Activated T-helper 1 cell treated with anti-CD3 and anti-CD28 coated beads, Interleukin-12 subunit alpha, Interleukin-12 subunit beta, Interleukin-2, Interleukin-4 antibody, amounts not matched to agents 30 ng/mL and 10 ng/mL and 1 ng/mL, durations not matched to agents 14 hours and 24 hours and 36 hours (primary cell): Measurements from ENCODE around the gene AK9. TPM values are rescaled to one million over a fixed set of nuclear protein-coding genes. Genes with fewer than 3 reads are reported as not detected.
A peak's percentile ranks its signal among the peaks of the same experiment; 100 is the strongest.

Experiments
- DNase-seq: peaks from one replicate; pipeline ENCODE4 v3.0.0; 2021; ENCODE audit warnings: low spot score
- H3K27ac Mint-ChIP-seq: one replicate; pipeline ENCODE4 v1.8.0; 2021; ENCODE audit warnings: mild to moderate bottlenecking, mixed read lengths
- H3K27me3 Mint-ChIP-seq: one replicate; pipeline ENCODE4 v1.8.0; 2022; ENCODE audit warnings: mild to moderate bottlenecking, moderate library complexity, mixed read lengths; ENCODE audit not compliant: insufficient read depth
- H3K36me3 Mint-ChIP-seq: one replicate; pipeline ENCODE4 v1.8.0; 2021; ENCODE audit warnings: low read depth, mixed read lengths
- H3K4me1 Mint-ChIP-seq: one replicate; pipeline ENCODE4 v1.8.0; 2021; ENCODE audit warnings: low read depth, mixed read lengths
- H3K4me3 Mint-ChIP-seq: one replicate; pipeline ENCODE4 v1.8.0; 2021; ENCODE audit warnings: mild to moderate bottlenecking, moderate library complexity, mixed read lengths
- H3K9me3 Mint-ChIP-seq: one replicate; pipeline ENCODE4 v1.8.0; 2021; ENCODE audit warnings: mixed read lengths
- intact Hi-C: fragments of 100-400 bp; cut with micrococcal nuclease; formaldehyde crosslinking; loops from one replicate; pipeline ENCODE4 v1.15.1; 2024
- total RNA-seq: library from RNA; stranded (reverse); gene quantifications from 2 replicates; pipeline ENCODE4 v1.2.3, GENCODE V29; 2022

AK9 gene
- total RNA-seq, 1 donor from 2014 or later = 2.8 TPM

DNA sequence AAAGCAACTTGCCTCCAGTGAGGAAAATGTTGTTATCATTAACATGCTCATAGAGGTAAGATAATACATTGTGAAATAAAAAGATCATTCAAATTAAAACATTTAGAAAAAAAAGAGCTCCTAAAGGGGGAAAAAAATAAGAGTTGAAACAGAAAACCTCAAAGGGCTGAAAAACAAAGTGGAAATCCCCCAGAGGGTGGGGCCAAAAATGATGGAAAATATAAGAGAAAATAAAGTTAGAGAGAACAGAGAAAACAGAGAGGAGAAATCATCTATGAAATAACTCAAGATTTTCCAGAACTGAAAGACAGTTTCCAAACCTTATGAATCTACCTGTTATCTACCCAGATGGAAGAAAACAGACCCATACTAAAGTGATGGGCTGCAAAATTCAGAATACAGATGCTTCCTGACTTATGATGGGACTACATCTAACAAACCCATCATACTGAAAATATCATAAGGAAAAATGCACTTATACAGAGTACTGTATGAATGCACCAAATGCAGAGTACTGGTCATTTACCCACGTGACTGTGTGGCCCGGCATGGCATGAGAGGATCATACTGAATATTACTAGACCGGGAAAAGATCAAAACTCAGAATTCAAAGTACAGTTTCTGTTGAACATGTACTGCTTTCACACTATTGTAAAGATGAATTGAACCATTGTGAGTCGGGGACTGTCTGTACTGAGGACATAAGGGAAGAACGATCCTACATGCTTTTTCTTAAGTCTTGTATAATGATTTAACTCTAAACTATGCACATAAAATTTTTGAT is 212.0 kb downstream of the AK9 start:
- Mint-ChIP-seq H3K4me3 (peak overlapping the region; percentile 83), H3K27ac (peak overlapping the region; percentile 86), H3K27me3 (no peaks in the 10 kb centered on the region), H3K9me3 (no peaks in the 10 kb centered on the region), H3K36me3 (peaks cover 62% of the 10 kb centered on the region), H3K4me1 (peaks cover 72% of the 10 kb centered on the region)
- intact Hi-C loops = loop anchor here (1.0 to 2.0 kb wide), 3 partner anchors 21 to 106 kb away; partner anchors contain the start of genes PPIL6 and SMPD2
- no peak for DNase-seq

- Mint-ChIP-seq H3K27me3 (no peaks in the 10 kb centered on the region), H3K27ac (peak overlapping the region; percentile 86), H3K9me3 (no peaks in the 10 kb centered on the region), H3K36me3 (peaks cover 66% of the 10 kb centered on the region), H3K4me1 (peaks cover 71% of the 10 kb centered on the region), H3K4me3 (peak overlapping the region; percentile 83)
- intact Hi-C loops = loop anchor here (2.0 kb wide), 1 partner anchor 106 kb away; no protein-coding TSS in a partner anchor
- DNase-seq = no peak
Observed at GRCh38 chr6:109478222-109478805, 212.7 kb downstream of the AK9 start.

DNA sequence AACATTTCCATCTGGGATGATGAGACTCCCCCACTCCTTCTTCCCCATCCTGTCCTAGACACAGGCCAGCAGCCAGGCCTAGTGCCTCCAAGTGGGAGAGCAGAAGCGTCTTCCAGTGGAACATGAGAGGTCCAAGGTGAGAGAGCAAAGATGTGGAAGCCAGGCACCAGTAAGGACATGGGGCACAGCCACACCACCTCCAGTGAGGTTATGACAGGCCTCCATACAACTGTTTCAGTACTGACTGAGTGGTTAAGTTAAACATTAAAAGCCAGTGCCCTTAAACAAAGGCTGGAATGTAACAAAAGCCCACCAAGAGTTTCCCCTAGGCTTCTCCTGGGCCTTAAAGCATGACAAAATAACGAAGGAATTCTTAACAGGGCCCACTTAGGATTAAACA is 213.3 kb downstream of the AK9 start:
- H3K9me3 Mint-ChIP-seq = no peaks in the 10 kb centered on the region
- intact Hi-C loops = loop anchor here (2.0 kb wide), 1 partner anchor 105 kb away; no protein-coding TSS in a partner anchor
- H3K27ac Mint-ChIP-seq = peak overlapping the region; percentile 87
- H3K36me3 Mint-ChIP-seq = peaks cover 71% of the 10 kb centered on the region
- no peak for DNase-seq
- peaks cover 77% of the 10 kb centered on the region for H3K4me1 Mint-ChIP-seq
- H3K4me3 Mint-ChIP-seq = peak overlapping the region; percentile 83
- no peaks in the 10 kb centered on the region for H3K27me3 Mint-ChIP-seq

GRCh38 chr6:109477184-109477583 is 213.8 kb downstream of the AK9 start:
- intact Hi-C loops = no loop called here
- H3K4me1 Mint-ChIP-seq = peaks cover 82% of the 10 kb centered on the region
- no peaks in the 10 kb centered on the region for H3K9me3 Mint-ChIP-seq
- peaks cover 76% of the 10 kb centered on the region for H3K36me3 Mint-ChIP-seq
- peak overlapping the region; percentile 83 for H3K4me3 Mint-ChIP-seq
- DNase-seq = no peak
- no peak overlapping the region for H3K27ac Mint-ChIP-seq
- no peaks in the 10 kb centered on the region for H3K27me3 Mint-ChIP-seq

- intact Hi-C loops = no loop called here
- no peak overlapping the region for H3K4me3 Mint-ChIP-seq
- peaks cover 83% of the 10 kb centered on the region for H3K4me1 Mint-ChIP-seq
- H3K27ac Mint-ChIP-seq = no peak overlapping the region
- no peak for DNase-seq
- H3K36me3 Mint-ChIP-seq = peaks cover 77% of the 10 kb centered on the region
- H3K9me3 Mint-ChIP-seq = no peaks in the 10 kb centered on the region
- H3K27me3 Mint-ChIP-seq = no peaks in the 10 kb centered on the region
Observed at GRCh38 chr6:109475625-109476024, 215.4 kb downstream of the AK9 start.

DNA sequence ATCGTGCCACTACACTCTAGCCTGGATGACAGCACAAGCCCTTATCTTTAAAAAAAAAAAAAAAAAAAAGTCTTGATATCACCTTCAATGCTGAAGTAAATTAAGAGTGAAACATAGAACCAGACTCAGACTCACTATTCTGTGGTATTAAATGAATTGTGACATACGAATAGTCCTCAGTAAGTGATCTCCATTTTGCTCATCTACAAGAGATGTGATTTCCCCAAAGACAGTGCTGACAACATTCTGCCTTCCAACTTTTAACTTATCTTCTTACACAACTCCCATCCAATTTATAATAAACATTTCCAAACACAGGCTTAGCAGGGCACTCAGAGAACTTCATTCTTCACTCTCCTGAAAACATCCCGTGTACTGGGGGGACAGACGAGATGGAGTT is 216.0 kb downstream of the AK9 start:
- Mint-ChIP-seq H3K4me3 (no peak overlapping the region), H3K27me3 (no peaks in the 10 kb centered on the region), H3K36me3 (peaks cover 79% of the 10 kb centered on the region), H3K9me3 (no peaks in the 10 kb centered on the region), H3K27ac (peak overlapping the region; percentile 57), H3K4me1 (peaks cover 81% of the 10 kb centered on the region)
- DNase-seq = no peak
- intact Hi-C loops = no loop called here

DNA sequence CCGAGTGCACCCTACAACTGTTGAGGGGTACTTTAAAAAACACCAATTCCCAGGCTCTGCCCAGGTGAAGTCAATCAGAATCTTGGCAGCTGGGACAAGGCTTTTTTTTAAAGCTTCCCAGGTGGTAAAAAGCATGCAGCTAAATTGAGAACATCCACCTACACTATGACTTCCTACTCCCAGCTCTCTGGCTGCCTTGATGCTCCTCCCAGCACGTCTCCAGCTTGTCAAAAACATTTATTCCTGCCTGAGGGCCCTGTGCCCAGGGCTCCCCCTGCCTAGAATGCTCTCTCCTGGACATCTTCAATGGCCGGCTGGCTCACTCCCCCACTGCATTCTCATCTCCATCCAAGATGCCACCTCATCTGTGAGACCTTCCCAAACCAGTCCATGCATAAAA is 217.9 kb downstream of the AK9 start:
- intact Hi-C loops = no loop called here
- peak overlapping the region; percentile 54 for H3K27ac Mint-ChIP-seq

GRCh38 chr6:109472132-109472995 is 218.6 kb downstream of the AK9 start:
- H3K4me1 Mint-ChIP-seq = peaks cover 80% of the 10 kb centered on the region
- H3K27me3 Mint-ChIP-seq = no peaks in the 10 kb centered on the region
- DNase-seq = no peak
- H3K27ac Mint-ChIP-seq = peak overlapping the region; percentile 34
- intact Hi-C loops = no loop called here
- no peaks in the 10 kb centered on the region for H3K9me3 Mint-ChIP-seq
- peaks cover 75% of the 10 kb centered on the region for H3K36me3 Mint-ChIP-seq
- H3K4me3 Mint-ChIP-seq = peak overlapping the region; percentile 9

More for the DNA sequence above, 217.9 kb downstream of the AK9 start:
- Mint-ChIP-seq H3K4me3 (peak overlapping the region; percentile 15), H3K4me1 (peaks cover 81% of the 10 kb centered on the region), H3K36me3 (peaks cover 74% of the 10 kb centered on the region), H3K9me3 (no peaks in the 10 kb centered on the region), H3K27me3 (no peaks in the 10 kb centered on the region)
- DNase-seq = no peak

GRCh38 chr6:109471105-109471810 is 219.7 kb downstream of the AK9 start:
- Mint-ChIP-seq H3K4me1 (peaks cover 73% of the 10 kb centered on the region), H3K36me3 (peaks cover 75% of the 10 kb centered on the region), H3K9me3 (no peaks in the 10 kb centered on the region), H3K4me3 (no peak overlapping the region), H3K27ac (no peak overlapping the region), H3K27me3 (no peaks in the 10 kb centered on the region)
- no peak for DNase-seq
- intact Hi-C loops = no loop called here

GRCh38 chr6:109469591-109470189 is 221.3 kb downstream of the AK9 start:
- H3K4me1 Mint-ChIP-seq = peaks cover 67% of the 10 kb centered on the region
- no peak overlapping the region for H3K4me3 Mint-ChIP-seq
- H3K27ac Mint-ChIP-seq = peak overlapping the region; percentile 19
- DNase-seq = no peak
- no peaks in the 10 kb centered on the region for H3K9me3 Mint-ChIP-seq
- no peaks in the 10 kb centered on the region for H3K27me3 Mint-ChIP-seq
- intact Hi-C loops = no loop called here
- H3K36me3 Mint-ChIP-seq = peaks cover 73% of the 10 kb centered on the region

- no peak overlapping the region for H3K27ac Mint-ChIP-seq
- intact Hi-C loops = no loop called here
- H3K9me3 Mint-ChIP-seq = no peaks in the 10 kb centered on the region
- peaks cover 72% of the 10 kb centered on the region for H3K36me3 Mint-ChIP-seq
- no peak overlapping the region for H3K4me3 Mint-ChIP-seq
- H3K27me3 Mint-ChIP-seq = no peaks in the 10 kb centered on the region
- H3K4me1 Mint-ChIP-seq = peaks cover 63% of the 10 kb centered on the region
- no peak for DNase-seq
Observed at GRCh38 chr6:109467696-109468095, 223.3 kb downstream of the AK9 start.
